HCT116 (cell line): ENCODE data around the gene PAX5. TPM values are rescaled to one million over a fixed set of nuclear protein-coding genes. Genes with fewer than 3 reads are reported as not detected.

Experiments used
- ATAC-seq: fragments of 200-7000 bp; cut with Tn5 transposase; 2 replicates; pipeline ENCODE4 v1.9.1; 2020; ENCODE audit warnings: mild to moderate bottlenecking, moderate library complexity
- BruUV-seq: library from RNA; stranded (reverse); fragments of 400-500 nt; replicated peaks from 2 replicates; lab custom pipeline; 2021; lab: Mats Ljungman, UMichigan
- CTCF ChIA-PET: fragments of 300-600 bp; sonication (Branson Sonifier 250); formaldehyde crosslinking; loops from one replicate; lab custom pipeline; 2021; ENCODE audit warnings: antibody characterized with exemption; lab: Charles Lee
- POLR2A ChIA-PET: fragments of 300-600, 350-600 bp; sonication (Branson Sonifier 250); formaldehyde crosslinking; loops from one replicate; lab custom pipeline; 2021; ENCODE audit warnings: antibody characterized with exemption; lab: Charles Lee
- RAD21 ChIA-PET, 2 experiments: fragments of 300-600 bp; sonication (Branson Sonifier 250); formaldehyde crosslinking; loops; one replicate each; lab custom pipeline; 2023; ENCODE audit warnings: low total read pairs in 2 of 2; ENCODE audit not compliant: uncharacterized antibody in 2 of 2, unreplicated experiment in 2 of 2, low non-redundant PET in 1 of 2; lab: Charles Lee
- DNase-seq: peaks from one replicate; pipeline ENCODE4 v3.0.0-alpha.2; 2010; ENCODE audit warnings: low read depth, low spot score
- H2AFZ ChIP-seq: fragments of 200-600 bp; shearing (Covaris generic), sonication (generic); 2 replicates; pipeline ENCODE4 v1.6.1; 2017; ENCODE audit warnings: low read depth, mixed run types, mixed read lengths, antibody characterized with exemption, low read length; ENCODE audit not compliant: poor library complexity, severe bottlenecking
- H3K27ac ChIP-seq: 2 replicates; pipeline ENCODE4 v1.5.1; 2012; ENCODE audit warnings: low read depth, low read length
- H3K27me3 ChIP-seq: fragments of 200-600 bp; sonication (generic); 2 replicates; pipeline ENCODE4 v1.6.1; 2016; ENCODE audit warnings: mixed run types, low read length, mixed read lengths; ENCODE audit not compliant: insufficient read depth
- H3K36me3 ChIP-seq, 2 experiments: fragments of 200-500 bp in 1 of 2; fragments of 200-600 bp in 1 of 2; sonication (Bioruptor generic) in 1 of 2; sonication (generic) in 1 of 2; 2 replicates each; pipeline versions ENCODE4 v1.5.1 to v1.6.1; 2014 to 2016; ENCODE audit warnings: low read length in 2 of 2, inconsistent platforms in 1 of 2, mixed read lengths in 1 of 2, mixed run types in 1 of 2; ENCODE audit not compliant: insufficient read depth in 2 of 2, control insufficient read depth in 1 of 2
- H3K4me1 ChIP-seq, 2 experiments: fragments of 200-600 bp in 1 of 2; sonication (generic) in 1 of 2; 2 replicates each; pipeline versions ENCODE4 v1.5.1 to v1.6.1; 2012 to 2017; ENCODE audit warnings: low read length in 2 of 2, inconsistent platforms in 1 of 2, mild to moderate bottlenecking in 1 of 2, mixed read lengths in 1 of 2, mixed run types in 1 of 2, moderate library complexity in 1 of 2; ENCODE audit not compliant: insufficient read depth in 2 of 2, control insufficient read depth in 1 of 2
- H3K4me2 ChIP-seq: fragments of 200-600 bp; sonication (generic); 2 replicates; pipeline ENCODE4 v1.6.1; 2017; ENCODE audit warnings: mixed run types, low read length, mixed read lengths
- H3K4me3 ChIP-seq, 2 experiments: fragments of 200-600 bp in 1 of 2; sonication (generic) in 1 of 2; replicated peaks in 1 of 2; 2 replicates each; pipeline ENCODE4 v1.5.1; 2011 to 2016; ENCODE audit warnings: low read length in 2 of 2, control low read depth in 1 of 2, low read depth in 1 of 2, mild to moderate bottlenecking in 1 of 2, mixed read lengths in 1 of 2, mixed run types in 1 of 2
- H3K79me2 ChIP-seq: fragments of 200-600 bp; sonication (generic); 2 replicates; pipeline ENCODE4 v1.6.1; 2017; ENCODE audit warnings: mild to moderate bottlenecking, mixed run types, low read length, moderate library complexity, mixed read lengths; ENCODE audit not compliant: insufficient read depth
- H3K9ac ChIP-seq: fragments of 200-600 bp; sonication (generic); 2 replicates; pipeline ENCODE4 v1.6.1; 2016; ENCODE audit warnings: low read length, mixed read lengths
- H3K9me2 ChIP-seq: fragments of 200-600 bp; sonication (generic), shearing (Covaris generic); 2 replicates; pipeline ENCODE4 v1.6.1; 2017; ENCODE audit warnings: mixed run types, mild to moderate bottlenecking, moderate library complexity; ENCODE audit not compliant: insufficient read depth
- H3K9me3 ChIP-seq, 2 experiments: fragments of 200-500 bp in 1 of 2; fragments of 200-600 bp in 1 of 2; sonication (Bioruptor generic) in 1 of 2; sonication (generic) in 1 of 2; 2 replicates each; pipeline ENCODE4 v1.6.1; 2014 to 2017; ENCODE audit warnings: low read length in 2 of 2, mixed read lengths in 2 of 2, inconsistent platforms in 1 of 2, low read depth in 1 of 2, mild to moderate bottlenecking in 1 of 2, mixed run types in 1 of 2, moderate library complexity in 1 of 2; ENCODE audit not compliant: control insufficient read depth in 1 of 2, insufficient read depth in 1 of 2
- H4K20me1 ChIP-seq: fragments of 200-600 bp; sonication (generic), shearing (Covaris generic); 2 replicates; pipeline ENCODE4 v1.6.1; 2017; ENCODE audit warnings: mixed run types, mild to moderate bottlenecking, moderate library complexity; ENCODE audit not compliant: insufficient read depth
- CBX3 ChIP-seq: IDR thresholded peaks from 2 replicates; pipeline ENCODE4 v1.6.1; 2012; ENCODE audit warnings: low read depth
- CEBPB ChIP-seq: IDR thresholded peaks from 2 replicates; pipeline ENCODE4 v1.6.1; 2012; ENCODE audit warnings: low read depth
- EGR1 ChIP-seq: IDR thresholded peaks from 2 replicates; pipeline ENCODE4 v1.6.1; 2012; ENCODE audit warnings: low read depth
- EZH2 ChIP-seq: fragments of 200-600 bp; sonication (generic); IDR thresholded peaks from 2 replicates; pipeline ENCODE4 v1.6.1; 2017; ENCODE audit warnings: antibody characterized with exemption, mixed run types
- EZH2phosphoT487 ChIP-seq: fragments of 200-600 bp; IDR thresholded peaks from 2 replicates; pipeline ENCODE4 v1.6.1; 2018; ENCODE audit warnings: antibody characterized with exemption, borderline replicate concordance
- JUND ChIP-seq: IDR thresholded peaks from 2 replicates; pipeline ENCODE4 v1.6.1; 2012
- POLR2A ChIP-seq: IDR thresholded peaks from 2 replicates; pipeline ENCODE4 v1.7.0; 2011; ENCODE audit warnings: borderline replicate concordance; ENCODE audit not compliant: insufficient read depth, insufficient read length; ENCODE audit errors: extremely low read depth
- POLR2AphosphoS5 ChIP-seq: IDR thresholded peaks from 2 replicates; pipeline ENCODE4 v1.6.1; 2011; ENCODE audit warnings: mild to moderate bottlenecking, low read depth, low read length, moderate library complexity
- RAD21 ChIP-seq: IDR thresholded peaks from 2 replicates; pipeline ENCODE4 v1.6.1; 2012; ENCODE audit warnings: low read depth, mild to moderate bottlenecking
- SP1 ChIP-seq: IDR thresholded peaks from 2 replicates; pipeline ENCODE4 v1.6.1; 2012; ENCODE audit warnings: low read depth
- SRF ChIP-seq: IDR thresholded peaks from 2 replicates; pipeline ENCODE4 v1.6.1; 2012; ENCODE audit warnings: low read depth
- TCF7L2 ChIP-seq: IDR thresholded peaks from 2 replicates; pipeline ENCODE4 v1.7.0; 2011; ENCODE audit warnings: borderline replicate concordance, inconsistent platforms; ENCODE audit not compliant: insufficient read depth, insufficient read length; ENCODE audit errors: extremely low read depth
- ZFX ChIP-seq: fragments of 450-650 bp; IDR thresholded peaks from 2 replicates; pipeline ENCODE4 v1.6.1; 2017
- ZNF274 ChIP-seq: fragments of 200-500 bp; sonication (Bioruptor generic); IDR thresholded peaks from 2 replicates; pipeline ENCODE4 v1.6.1; 2014; ENCODE audit warnings: mild to moderate bottlenecking, low read depth, low read length, inconsistent platforms
- intact Hi-C: fragments of 100-400 bp; cut with micrococcal nuclease; formaldehyde crosslinking; loops from 2 replicates; pipeline ENCODE4 v1.10.0; 2022
- total RNA-seq: library from RNA; stranded (reverse); gene quantifications from one replicate; pipeline ENCODE4 v1.2.1, GENCODE V29; 2021; ENCODE audit not compliant: unreplicated experiment
- TF ChIP-seq, protein P1 (sequence below): IDR thresholded peaks from 2 replicates; pipeline ENCODE4 v1.6.1; 2012
- TF ChIP-seq, protein P2 (sequence below): IDR thresholded peaks from 2 replicates; pipeline ENCODE4 v1.6.1; 2012; ENCODE audit warnings: low read depth

PAX5 gene
- total RNA-seq, 1 experiment from 2014 or later: 0.17 TPM

GRCh38 chr9:36831381-36832161 is 202.5 kb downstream of the PAX5 start:
- TF ChIP-seq SP1: no peak
- TF ChIP-seq, protein P1, sequence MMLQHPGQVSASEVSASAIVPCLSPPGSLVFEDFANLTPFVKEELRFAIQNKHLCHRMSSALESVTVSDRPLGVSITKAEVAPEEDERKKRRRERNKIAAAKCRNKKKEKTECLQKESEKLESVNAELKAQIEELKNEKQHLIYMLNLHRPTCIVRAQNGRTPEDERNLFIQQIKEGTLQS: no peak
- TF ChIP-seq POLR2AphosphoS5: no peak
- no peak for TF ChIP-seq RAD21
- TF ChIP-seq EZH2phosphoT487: no peak
- TF ChIP-seq EZH2: no peak
- no peak for TF ChIP-seq CBX3
- TF ChIP-seq, protein P2, sequence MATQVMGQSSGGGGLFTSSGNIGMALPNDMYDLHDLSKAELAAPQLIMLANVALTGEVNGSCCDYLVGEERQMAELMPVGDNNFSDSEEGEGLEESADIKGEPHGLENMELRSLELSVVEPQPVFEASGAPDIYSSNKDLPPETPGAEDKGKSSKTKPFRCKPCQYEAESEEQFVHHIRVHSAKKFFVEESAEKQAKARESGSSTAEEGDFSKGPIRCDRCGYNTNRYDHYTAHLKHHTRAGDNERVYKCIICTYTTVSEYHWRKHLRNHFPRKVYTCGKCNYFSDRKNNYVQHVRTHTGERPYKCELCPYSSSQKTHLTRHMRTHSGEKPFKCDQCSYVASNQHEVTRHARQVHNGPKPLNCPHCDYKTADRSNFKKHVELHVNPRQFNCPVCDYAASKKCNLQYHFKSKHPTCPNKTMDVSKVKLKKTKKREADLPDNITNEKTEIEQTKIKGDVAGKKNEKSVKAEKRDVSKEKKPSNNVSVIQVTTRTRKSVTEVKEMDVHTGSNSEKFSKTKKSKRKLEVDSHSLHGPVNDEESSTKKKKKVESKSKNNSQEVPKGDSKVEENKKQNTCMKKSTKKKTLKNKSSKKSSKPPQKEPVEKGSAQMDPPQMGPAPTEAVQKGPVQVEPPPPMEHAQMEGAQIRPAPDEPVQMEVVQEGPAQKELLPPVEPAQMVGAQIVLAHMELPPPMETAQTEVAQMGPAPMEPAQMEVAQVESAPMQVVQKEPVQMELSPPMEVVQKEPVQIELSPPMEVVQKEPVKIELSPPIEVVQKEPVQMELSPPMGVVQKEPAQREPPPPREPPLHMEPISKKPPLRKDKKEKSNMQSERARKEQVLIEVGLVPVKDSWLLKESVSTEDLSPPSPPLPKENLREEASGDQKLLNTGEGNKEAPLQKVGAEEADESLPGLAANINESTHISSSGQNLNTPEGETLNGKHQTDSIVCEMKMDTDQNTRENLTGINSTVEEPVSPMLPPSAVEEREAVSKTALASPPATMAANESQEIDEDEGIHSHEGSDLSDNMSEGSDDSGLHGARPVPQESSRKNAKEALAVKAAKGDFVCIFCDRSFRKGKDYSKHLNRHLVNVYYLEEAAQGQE: no peak
- no peak for TF ChIP-seq CEBPB
- no peak for TF ChIP-seq ZFX
- no peak for TF ChIP-seq ZNF274
- no peak for TF ChIP-seq TCF7L2
- no peak for TF ChIP-seq EGR1
- no peak for TF ChIP-seq SRF
- TF ChIP-seq POLR2A: no peak
- no peak for TF ChIP-seq JUND
- Histone ChIP-seq H3K4me1 (no peaks in the 10 kb centered on the region), H3K36me3 (no peaks in the 10 kb centered on the region), H3K27ac (no peak overlapping the region), H3K9me3 (no peaks in the 10 kb centered on the region), H3K4me3 (no peak overlapping the region), H2AFZ (no peak overlapping the region), H3K9me2 (no peaks in the 10 kb centered on the region), H3K79me2 (no peaks in the 10 kb centered on the region), H3K9ac (no peak overlapping the region), H3K27me3 (no peaks in the 10 kb centered on the region; the same call in 1 of the 2 replicates), H4K20me1 (no peaks in the 10 kb centered on the region), H3K4me2 (no peak overlapping the region)
- ChIA-PET POLR2A (no interaction called here), RAD21 (no interaction called here), CTCF (no interaction called here)
- DNase-seq (no peak), ATAC-seq (no peak)
- no TSS peak for BruUV-seq
- intact Hi-C loops: no loop called here
